Body of pancreas (tissue), 4 donors: ENCODE measurements around the gene PXDN.

Source experiments
- POLR2A ChIP-seq, 3 donors: fragments of 450-650 bp; IDR thresholded peaks; one replicate each; pipeline ENCODE4 v1.6.1; 2016; ENCODE audit warnings: antibody characterized with exemption in 3 of 3, mild to moderate bottlenecking in 2 of 3
- TF ChIP-seq, protein P1 (sequence below), 7 experiments: fragments of 450-650 bp in 4 of 7; fragments of 200-600 bp in 3 of 7; sonication (generic) in 3 of 7; IDR thresholded peaks; one replicate each; pipeline ENCODE4 v1.5.1; 2016 to 2019; ENCODE audit warnings: antibody characterized with exemption in 7 of 7

DNA sequence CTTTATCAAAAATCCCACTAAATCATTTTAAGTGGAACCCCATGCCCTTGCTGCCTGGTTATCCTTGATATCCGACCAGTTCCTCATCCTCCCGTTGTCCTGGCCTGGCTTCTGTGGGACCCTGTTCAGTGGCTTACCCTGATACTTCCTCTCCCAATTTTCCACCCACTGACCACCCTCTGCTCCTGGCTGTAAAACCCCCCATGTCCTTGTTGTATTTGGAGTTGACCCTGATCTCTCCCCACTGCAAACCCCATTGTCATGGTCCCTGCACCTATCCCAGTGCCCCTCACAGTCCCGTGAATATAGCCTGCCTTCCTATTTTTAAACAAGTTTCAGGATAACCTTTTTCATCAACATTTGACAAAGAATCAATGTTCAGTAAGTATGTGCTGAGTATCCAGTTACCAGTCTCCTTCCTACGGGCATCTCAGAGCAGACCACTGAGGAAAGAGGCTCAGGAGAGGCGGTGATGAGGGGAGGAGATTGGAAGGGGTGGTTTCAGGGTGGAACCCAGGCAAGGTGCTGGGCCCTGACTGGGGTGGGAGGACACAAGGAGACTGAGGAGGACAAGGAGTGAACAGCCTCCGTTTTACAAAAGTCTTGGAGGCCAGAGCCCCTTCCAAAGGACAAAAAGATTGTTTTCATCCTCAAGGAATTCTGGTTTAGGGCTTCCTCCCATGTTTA is 131.8 kb downstream of the PXDN start:
- TF ChIP-seq, protein P1, sequence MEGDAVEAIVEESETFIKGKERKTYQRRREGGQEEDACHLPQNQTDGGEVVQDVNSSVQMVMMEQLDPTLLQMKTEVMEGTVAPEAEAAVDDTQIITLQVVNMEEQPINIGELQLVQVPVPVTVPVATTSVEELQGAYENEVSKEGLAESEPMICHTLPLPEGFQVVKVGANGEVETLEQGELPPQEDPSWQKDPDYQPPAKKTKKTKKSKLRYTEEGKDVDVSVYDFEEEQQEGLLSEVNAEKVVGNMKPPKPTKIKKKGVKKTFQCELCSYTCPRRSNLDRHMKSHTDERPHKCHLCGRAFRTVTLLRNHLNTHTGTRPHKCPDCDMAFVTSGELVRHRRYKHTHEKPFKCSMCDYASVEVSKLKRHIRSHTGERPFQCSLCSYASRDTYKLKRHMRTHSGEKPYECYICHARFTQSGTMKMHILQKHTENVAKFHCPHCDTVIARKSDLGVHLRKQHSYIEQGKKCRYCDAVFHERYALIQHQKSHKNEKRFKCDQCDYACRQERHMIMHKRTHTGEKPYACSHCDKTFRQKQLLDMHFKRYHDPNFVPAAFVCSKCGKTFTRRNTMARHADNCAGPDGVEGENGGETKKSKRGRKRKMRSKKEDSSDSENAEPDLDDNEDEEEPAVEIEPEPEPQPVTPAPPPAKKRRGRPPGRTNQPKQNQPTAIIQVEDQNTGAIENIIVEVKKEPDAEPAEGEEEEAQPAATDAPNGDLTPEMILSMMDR (IDR thresholded peaks at IDR 0.05), result no peak
- TF ChIP-seq POLR2A (IDR thresholded peaks at IDR 0.05), result no peak
